Mucosa of stomach (tissue), 1 donor: ENCODE measurements around the gene IPP.
"Not testable (repeated sequence)": the region's sequence is repeated elsewhere in the genome, so short reads cannot be mapped to it uniquely, and the experiment has no call there.

Source experiments
- H3K27me3 ChIP-seq: one replicate; pipeline ENCODE4 v1.7.0; 2013; ENCODE audit warnings: mild to moderate bottlenecking, low read length; ENCODE audit not compliant: control insufficient read depth, insufficient read depth
- H3K36me3 ChIP-seq: one replicate; pipeline ENCODE4 v1.7.0; 2013; ENCODE audit warnings: low read length; ENCODE audit not compliant: control insufficient read depth, insufficient read depth
- H3K4me1 ChIP-seq: one replicate; pipeline ENCODE4 v1.7.0; 2013; ENCODE audit warnings: mild to moderate bottlenecking, low read length; ENCODE audit not compliant: control insufficient read depth, insufficient read depth
- H3K4me3 ChIP-seq: one replicate; pipeline ENCODE4 v1.7.0; 2013; ENCODE audit warnings: low read length
- H3K9ac ChIP-seq: one replicate; pipeline ENCODE4 v1.7.0; 2013; ENCODE audit warnings: mild to moderate bottlenecking, low read length, moderate library complexity
- H3K9me3 ChIP-seq: one replicate; pipeline ENCODE4 v1.7.0; 2013; ENCODE audit warnings: mild to moderate bottlenecking, low read length, moderate library complexity; ENCODE audit not compliant: control insufficient read depth
- donor health status: Pancreatic carcinoma.

IPP gene

GRCh38 chr1:45730075-45730779 lies 20.2 kb downstream of the IPP start:
- Histone ChIP-seq H3K27me3 (no peaks in the 10 kb centered on the region), H3K4me3 (no peak overlapping the region), H3K36me3 (no peaks in the 10 kb centered on the region), H3K4me1 (no peaks in the 10 kb centered on the region), H3K9me3 (no peaks in the 10 kb centered on the region), H3K9ac (no peak overlapping the region)

- not testable (repeated sequence) for H3K4me3 ChIP-seq, H3K9ac ChIP-seq, H3K36me3 ChIP-seq, H3K9me3 ChIP-seq, H3K27me3 ChIP-seq, H3K4me1 ChIP-seq
These were observed 24.4 kb downstream of the IPP start for GRCh38 chr1:45726007-45726406.

GRCh38 chr1:45723248-45723930 lies 27.1 kb downstream of the IPP start:
- Histone ChIP-seq H3K9ac (no peak overlapping the region), H3K27me3 (no peaks in the 10 kb centered on the region), H3K9me3 (no peaks in the 10 kb centered on the region), H3K4me3 (no peak overlapping the region), H3K36me3 (no peaks in the 10 kb centered on the region), H3K4me1 (no peaks in the 10 kb centered on the region)

- no peaks in the 10 kb centered on the region for H3K9me3 ChIP-seq
- H3K4me3 ChIP-seq: no peak overlapping the region
- no peaks in the 10 kb centered on the region for H3K36me3 ChIP-seq
- no peaks in the 10 kb centered on the region for H3K4me1 ChIP-seq
- H3K9ac ChIP-seq: no peak overlapping the region
- no peaks in the 10 kb centered on the region for H3K27me3 ChIP-seq
These were observed 27.6 kb downstream of the IPP start for GRCh38 chr1:45722809-45723208.

GRCh38 chr1:45721207-45721606 lies 29.2 kb downstream of the IPP start:
- H3K27me3 ChIP-seq: no peaks in the 10 kb centered on the region
- no peaks in the 10 kb centered on the region for H3K4me1 ChIP-seq
- H3K9ac ChIP-seq: no peak overlapping the region
- no peak overlapping the region for H3K4me3 ChIP-seq
- H3K9me3 ChIP-seq: no peaks in the 10 kb centered on the region
- H3K36me3 ChIP-seq: no peaks in the 10 kb centered on the region

- H3K9me3 ChIP-seq: no peaks in the 10 kb centered on the region
- H3K4me3 ChIP-seq: no peak overlapping the region
- no peaks in the 10 kb centered on the region for H3K4me1 ChIP-seq
- H3K9ac ChIP-seq: no peak overlapping the region
- no peaks in the 10 kb centered on the region for H3K36me3 ChIP-seq
- no peaks in the 10 kb centered on the region for H3K27me3 ChIP-seq
These were observed 32.2 kb downstream of the IPP start for GRCh38 chr1:45718289-45718688.

- not testable (repeated sequence) for H3K4me3 ChIP-seq, H3K27me3 ChIP-seq, H3K9ac ChIP-seq, H3K9me3 ChIP-seq, H3K4me1 ChIP-seq, H3K36me3 ChIP-seq
These were observed 33.1 kb downstream of the IPP start for GRCh38 chr1:45717386-45717785.

GRCh38 chr1:45716700-45717099 lies 33.8 kb downstream of the IPP start:
- no peaks in the 10 kb centered on the region for H3K27me3 ChIP-seq
- H3K36me3 ChIP-seq: no peaks in the 10 kb centered on the region
- H3K9me3 ChIP-seq: no peaks in the 10 kb centered on the region
- H3K4me1 ChIP-seq: no peaks in the 10 kb centered on the region
- H3K4me3 ChIP-seq: no peak overlapping the region
- no peak overlapping the region for H3K9ac ChIP-seq

- Histone ChIP-seq H3K9ac (no peak overlapping the region), H3K4me1 (no peaks in the 10 kb centered on the region), H3K36me3 (no peaks in the 10 kb centered on the region), H3K27me3 (no peaks in the 10 kb centered on the region), H3K4me3 (no peak overlapping the region), H3K9me3 (no peaks in the 10 kb centered on the region)
These were observed 36.7 kb downstream of the IPP start for GRCh38 chr1:45713711-45714110.

- no peak overlapping the region for H3K9ac ChIP-seq
- H3K9me3 ChIP-seq: no peaks in the 10 kb centered on the region
- no peaks in the 10 kb centered on the region for H3K4me1 ChIP-seq
- H3K36me3 ChIP-seq: no peaks in the 10 kb centered on the region
- H3K27me3 ChIP-seq: no peaks in the 10 kb centered on the region
- no peak overlapping the region for H3K4me3 ChIP-seq
These were observed 45.8 kb downstream of the IPP start for GRCh38 chr1:45704637-45705036.

GRCh38 chr1:45694823-45695222 lies 55.6 kb downstream of the IPP start:
- no peaks in the 10 kb centered on the region for H3K27me3 ChIP-seq
- no peaks in the 10 kb centered on the region for H3K9me3 ChIP-seq
- peaks cover 3% of the 10 kb centered on the region for H3K36me3 ChIP-seq
- H3K4me1 ChIP-seq: no peaks in the 10 kb centered on the region
- H3K9ac ChIP-seq: no peak overlapping the region
- no peak overlapping the region for H3K4me3 ChIP-seq

- not testable (repeated sequence) for H3K36me3 ChIP-seq, H3K4me1 ChIP-seq, H3K4me3 ChIP-seq, H3K9ac ChIP-seq, H3K27me3 ChIP-seq, H3K9me3 ChIP-seq
These were observed 56.6 kb downstream of the IPP start for GRCh38 chr1:45693811-45694210.
